ENCODE measurements around the gene NDUFS2.
"Not testable (repeated sequence)": the region's sequence is repeated elsewhere in the genome, so short reads cannot be mapped to it uniquely, and the experiment has no call there.

NDUFS2 gene

GRCh38 chr1:161235957-161236775 is 34.0 kb downstream of the NDUFS2 start:
- FAIRE-seq = no peak
- DNase-seq (ENCODE audit: extremely low spot score, insufficient read length, low read depth) = no peak

DNA sequence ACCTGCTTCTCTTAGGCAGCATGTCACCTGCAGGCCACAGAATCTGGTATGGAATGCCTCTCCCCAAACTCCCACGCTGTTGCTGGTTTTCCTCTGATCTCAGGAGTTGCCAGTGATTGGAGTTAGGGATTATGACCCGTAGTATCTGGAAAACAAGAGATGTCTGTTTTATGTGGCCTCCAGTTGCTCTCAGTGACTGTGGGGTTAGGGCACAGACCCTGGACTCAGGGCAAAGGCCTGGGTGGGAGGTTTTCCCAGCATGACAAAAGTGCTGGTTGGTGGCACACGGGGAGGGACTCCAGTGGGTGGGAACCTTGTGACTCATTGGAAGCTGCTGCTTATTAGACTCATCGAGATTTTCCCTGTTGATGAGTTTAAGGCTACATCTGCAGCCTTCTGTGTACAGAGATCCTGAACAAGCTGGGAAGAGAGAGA is 35.9 kb downstream of the NDUFS2 start, which contains the start of gene NR1I3:
Gene NR1I3 (minus strand): TSS at position 165 of the 435 bp plus-strand sequence. CDS start 1,638 bp downstream, outside the sequence.
- FAIRE-seq (no peak), DNase-seq (ENCODE audit: extremely low spot score, insufficient read length, low read depth) (no peak)

GRCh38 chr1:161241682-161242081 is 39.5 kb downstream of the NDUFS2 start:
- no peak for DNase-seq (ENCODE audit: extremely low spot score, insufficient read length, low read depth)
- no peak for FAIRE-seq

DNA sequence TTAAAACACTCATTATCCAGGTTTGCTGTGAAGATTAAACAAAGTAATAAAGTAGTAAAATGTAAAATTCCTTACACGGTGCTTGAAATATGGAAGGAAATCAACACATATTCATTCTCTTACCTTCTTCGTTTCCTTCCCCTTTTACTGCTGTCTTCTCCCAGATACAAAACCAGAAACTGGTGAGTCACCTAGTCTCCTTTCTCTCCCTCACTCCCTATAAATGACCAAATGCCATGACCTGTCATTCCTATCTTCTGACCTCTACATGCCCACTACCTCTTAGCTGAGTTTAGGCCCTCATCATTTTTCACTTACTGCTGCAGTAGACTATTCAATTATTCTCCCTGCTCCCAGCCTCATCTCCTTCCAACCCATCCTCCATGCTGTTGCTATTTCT is 40.1 kb downstream of the NDUFS2 start:
- FAIRE-seq = no peak
- DNase-seq (ENCODE audit: extremely low spot score, insufficient read length, low read depth) = no peak

- FAIRE-seq = no peak
- no peak for DNase-seq (ENCODE audit: extremely low spot score, insufficient read length, low read depth)
Observed at GRCh38 chr1:161244888-161245287, 42.7 kb downstream of the NDUFS2 start.

DNA sequence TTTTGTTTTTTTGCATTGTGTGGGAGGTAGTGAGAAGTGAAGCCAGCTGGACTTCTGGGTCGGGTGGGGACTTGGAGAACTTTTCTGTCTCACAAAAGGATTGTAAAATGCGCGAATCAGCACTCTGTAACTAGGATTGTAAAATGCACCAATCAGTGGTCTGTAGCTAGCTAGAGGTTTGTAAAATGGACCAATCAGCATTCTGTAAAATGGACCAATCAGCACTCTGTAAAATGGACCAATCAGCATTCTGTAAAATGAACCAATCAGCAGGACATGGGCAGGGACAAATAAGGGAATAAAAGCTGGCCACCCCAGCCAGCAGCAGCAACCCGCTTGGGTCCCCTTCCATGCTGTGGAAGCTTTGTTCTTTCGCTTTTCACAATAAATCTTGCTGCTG is 47.9 kb downstream of the NDUFS2 start:
- FAIRE-seq; DNase-seq (ENCODE audit: extremely low spot score, insufficient read length, low read depth): not testable (repeated sequence)

DNA sequence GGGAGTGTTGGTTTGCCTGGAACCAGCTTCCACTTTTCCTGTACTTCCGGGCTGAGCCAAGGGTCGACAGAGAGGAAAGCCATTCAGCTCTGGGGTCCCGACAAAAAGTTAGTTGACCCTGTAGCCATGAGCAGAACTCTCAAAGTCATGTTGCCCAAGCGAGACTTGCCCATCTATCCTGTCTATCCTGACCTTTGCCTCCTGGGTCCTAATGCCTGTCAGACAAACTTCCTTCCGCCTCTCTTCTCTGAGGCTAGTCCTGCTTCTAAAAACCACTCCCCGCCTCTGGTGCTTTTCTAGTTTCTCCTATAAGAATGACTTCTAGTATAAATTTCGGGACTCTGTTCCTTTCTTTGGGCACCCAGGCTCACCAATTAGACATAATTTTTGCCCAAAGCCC is 48.7 kb downstream of the NDUFS2 start:
- DNase-seq (ENCODE audit: extremely low spot score, insufficient read length, low read depth) (no peak), FAIRE-seq (no peak)

DNA sequence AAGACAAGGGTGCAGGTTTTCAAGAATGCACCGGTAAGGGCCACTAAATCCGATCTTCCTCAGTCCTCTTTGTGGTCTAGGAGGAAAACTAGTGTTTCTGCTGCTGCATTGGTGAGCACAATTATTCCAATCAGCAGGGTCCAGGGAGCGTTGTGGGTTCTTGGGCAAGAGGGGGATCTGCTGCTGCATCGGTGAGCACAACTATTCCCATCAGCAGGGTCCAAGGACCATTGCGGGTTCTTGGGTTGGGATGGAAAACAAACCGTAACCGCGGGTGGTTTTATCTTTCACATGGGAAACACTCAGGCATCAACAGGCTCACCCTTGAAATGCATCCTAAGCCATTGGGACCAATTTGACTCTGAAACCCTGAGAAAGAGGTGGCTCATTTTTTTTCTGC is 49.4 kb downstream of the NDUFS2 start:
- FAIRE-seq = no peak

DNA sequence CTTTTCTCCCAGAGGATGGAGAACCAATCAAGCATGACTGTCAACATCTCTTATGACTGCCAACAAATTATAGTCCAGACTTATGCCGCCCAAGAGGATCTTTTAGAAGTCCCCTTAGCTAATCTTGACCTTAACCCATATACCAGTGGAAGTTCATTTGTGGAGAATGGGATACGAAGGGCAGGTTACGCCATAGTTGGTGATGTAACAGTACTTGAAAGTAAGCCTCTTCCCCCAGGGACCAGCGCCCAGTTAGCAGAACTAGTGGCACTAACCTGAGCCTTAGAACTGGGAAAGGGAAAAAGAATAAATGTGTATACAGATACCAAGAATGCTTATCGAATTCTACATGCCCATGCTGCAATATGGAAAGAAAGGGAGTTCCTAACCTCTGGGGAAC is 53.1 kb downstream of the NDUFS2 start:
- not testable (repeated sequence) for DNase-seq (ENCODE audit: extremely low spot score, insufficient read length, low read depth); FAIRE-seq

More for the DNA sequence above, 49.4 kb downstream of the NDUFS2 start:
- no peak for DNase-seq (ENCODE audit: extremely low spot score, insufficient read length, low read depth)

DNA sequence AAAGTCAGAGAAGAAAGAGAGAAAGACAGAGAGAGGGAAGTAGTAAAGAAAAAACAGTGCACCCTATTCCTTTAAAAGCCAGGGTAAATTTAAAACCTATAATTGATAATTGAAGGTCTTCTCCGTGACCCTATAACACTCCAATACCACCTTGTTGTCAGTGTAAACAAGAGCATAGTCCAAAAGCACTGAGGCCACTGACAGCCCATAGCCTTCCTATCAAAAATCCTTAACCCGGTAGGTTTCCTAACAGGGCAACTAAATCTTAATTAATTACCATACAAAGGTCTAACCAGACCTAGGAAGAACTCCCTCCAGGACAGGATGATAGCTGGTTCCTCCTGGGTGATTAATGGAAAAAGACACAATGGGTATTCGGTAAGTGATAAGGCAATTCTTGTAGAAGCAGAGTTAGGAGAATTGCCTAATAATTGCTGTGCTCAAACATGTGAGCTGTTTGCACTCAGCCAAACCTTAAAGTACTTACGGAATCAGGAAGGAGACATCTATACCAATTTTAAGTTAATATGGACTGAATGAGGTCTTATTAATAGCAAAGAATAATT is 53.9 kb downstream of the NDUFS2 start:
- FAIRE-seq; DNase-seq (ENCODE audit: extremely low spot score, insufficient read length, low read depth): not testable (repeated sequence)

- DNase-seq (ENCODE audit: extremely low spot score, insufficient read length, low read depth); FAIRE-seq: not testable (repeated sequence)
Observed at GRCh38 chr1:161257109-161257508, 54.9 kb downstream of the NDUFS2 start.

DNA sequence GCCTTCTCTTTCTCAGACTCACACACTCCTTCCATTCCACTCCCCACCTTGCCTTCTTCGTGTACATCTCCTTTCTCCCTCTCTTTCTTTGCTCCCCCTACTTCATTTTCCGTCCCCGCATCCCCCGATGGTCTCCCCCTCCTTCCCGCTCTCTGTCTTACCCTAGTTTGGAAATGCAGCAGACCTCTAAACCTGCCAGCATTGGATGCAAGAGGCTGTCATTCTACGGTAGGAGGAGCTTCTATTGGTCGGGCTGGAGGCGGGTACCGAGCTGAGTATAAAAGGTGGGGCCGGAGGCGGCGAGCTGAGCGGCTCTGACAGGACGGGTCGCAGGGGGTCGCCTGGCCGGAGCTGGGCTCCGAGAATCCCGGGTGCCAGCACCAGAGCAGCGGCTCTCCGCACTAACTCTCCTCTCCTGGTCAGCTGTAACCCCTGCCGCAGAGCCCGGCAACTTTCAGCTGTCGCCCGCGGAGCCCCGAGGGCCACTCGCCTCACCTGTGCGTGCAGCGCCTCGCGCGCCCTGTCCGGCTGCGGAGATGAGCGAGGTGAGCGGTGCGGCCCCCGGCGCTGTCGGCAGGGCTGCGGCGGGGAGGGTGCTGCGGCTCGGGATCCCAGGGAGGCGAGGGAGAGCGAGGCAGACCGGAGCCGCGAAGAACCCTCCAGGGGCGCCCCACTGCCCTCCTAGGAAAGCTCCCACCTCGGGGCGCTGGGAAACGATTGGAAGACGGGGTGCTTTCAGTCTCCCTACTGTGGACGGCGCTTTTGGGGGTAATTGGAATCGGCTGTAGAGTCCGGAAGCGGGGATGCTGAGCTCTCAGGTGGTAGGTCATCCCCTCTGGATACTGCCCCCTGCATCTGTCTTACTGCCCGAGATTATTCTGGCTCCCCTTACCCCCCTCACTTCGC is 56.5 kb downstream of the NDUFS2 start, which contains the start of gene PCP4L1:
Gene PCP4L1 (plus strand): TSS at position 307 of the 906 bp plus-strand sequence. CDS start 230 bp downstream, at position 537.
- DNase-seq (ENCODE audit: extremely low spot score, insufficient read length, low read depth) (peak; percentile 43), FAIRE-seq (peak; percentile 35)

GRCh38 chr1:161259345-161259702 is 57.2 kb downstream of the NDUFS2 start:
- no peak for FAIRE-seq
- DNase-seq (ENCODE audit: extremely low spot score, insufficient read length, low read depth) = no peak

- FAIRE-seq (no peak), DNase-seq (ENCODE audit: extremely low spot score, insufficient read length, low read depth) (no peak)
Observed at GRCh38 chr1:161259765-161260164, 57.6 kb downstream of the NDUFS2 start.

DNA sequence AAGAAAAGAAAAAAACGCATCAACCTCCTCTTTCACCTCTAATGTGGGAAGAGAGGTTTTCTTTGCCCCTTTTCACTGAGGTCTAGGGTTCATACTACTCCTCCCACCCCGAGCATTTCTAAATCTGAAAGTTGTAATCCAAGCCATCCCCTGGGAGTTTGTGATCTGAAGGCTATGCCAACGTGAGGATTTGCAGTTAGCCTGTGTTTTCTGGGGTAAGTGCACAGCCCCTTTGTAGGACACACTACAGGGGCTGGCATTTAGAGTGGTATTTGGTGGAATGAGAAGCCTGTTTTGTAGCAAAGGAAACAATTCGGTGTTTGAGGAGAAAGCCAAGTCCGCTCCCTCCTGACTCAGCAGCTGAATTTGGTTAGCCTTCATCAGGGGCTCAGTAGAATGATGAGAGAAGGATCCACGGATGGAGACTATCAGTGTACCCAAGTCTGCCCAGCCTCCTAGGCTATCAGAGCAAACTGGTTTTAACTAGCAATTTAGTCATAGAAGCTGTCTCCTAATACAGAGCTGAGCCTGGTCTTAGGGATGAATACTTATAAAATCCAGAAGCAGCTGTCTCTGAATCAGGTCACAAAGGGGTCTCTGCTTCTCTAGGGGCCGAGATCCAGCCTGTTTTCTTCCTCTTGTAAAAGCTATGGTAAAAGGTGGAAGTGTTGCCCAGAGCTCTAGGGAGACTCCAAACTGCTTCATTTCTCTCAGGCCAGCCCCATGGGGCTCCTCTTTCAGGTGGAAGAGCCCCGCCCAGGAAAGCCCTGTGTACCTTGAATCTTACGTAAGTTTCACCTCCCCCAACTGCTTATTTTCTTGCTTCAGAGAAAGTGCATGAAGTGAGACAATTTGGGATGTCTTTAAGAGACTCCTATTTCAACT is 58.5 kb downstream of the NDUFS2 start:
- DNase-seq (ENCODE audit: extremely low spot score, insufficient read length, low read depth) (no peak), FAIRE-seq (peak; percentile 35)

GRCh38 chr1:161261261-161262235 is 59.4 kb downstream of the NDUFS2 start:
- DNase-seq (ENCODE audit: extremely low spot score, insufficient read length, low read depth) = no peak
- no peak for FAIRE-seq
